GM19240 (cell line): Measurements from ENCODE around the gene IL32.

Experiments used
- DNase-seq: peaks from one replicate; pipeline ENCODE4 v3.0.0; 2011; ENCODE audit warnings: low spot score; ENCODE audit not compliant: insufficient read length

Gene IL32

GRCh38 chr16:3088925-3089716, 23.7 kb downstream of the IL32 start:
- DNase-seq, result no peak

GRCh38 chr16:3089717-3090592, 24.5 kb downstream of the IL32 start:
- DNase-seq, result no peak

- no peak for DNase-seq
Measured at GRCh38 chr16:3091551-3091950, 26.1 kb downstream of the IL32 start.

GRCh38 chr16:3092501-3092941, 27.1 kb downstream of the IL32 start:
- no peak for DNase-seq

- DNase-seq, result no peak
Measured at GRCh38 chr16:3094289-3095027, 29.0 kb downstream of the IL32 start.

GRCh38 chr16:3095869-3096268, 30.4 kb downstream of the IL32 start:
- DNase-seq, result peak; percentile 95

GRCh38 chr16:3096362-3096761, 30.9 kb downstream of the IL32 start:
- no peak for DNase-seq

- DNase-seq, result no peak
Measured at GRCh38 chr16:3097266-3097665, 31.8 kb downstream of the IL32 start.

GRCh38 chr16:3098459-3099394, 33.3 kb downstream of the IL32 start, which contains the start of gene ZSCAN10:
Gene ZSCAN10, minus strand, starts transcription at chr16:3099294. Its CDS starts 6,357 bp downstream, at chr16:3092937.
- DNase-seq, result no peak

- DNase-seq, result no peak
Measured at GRCh38 chr16:3099395-3099731, 33.9 kb downstream of the IL32 start.

- DNase-seq, result peak; percentile 88
Measured at GRCh38 chr16:3099732-3100499, 34.5 kb downstream of the IL32 start.

GRCh38 chr16:3101018-3101840, 35.8 kb downstream of the IL32 start:
- DNase-seq, result no peak

GRCh38 chr16:3101841-3102470, 36.5 kb downstream of the IL32 start:
- no peak for DNase-seq

GRCh38 chr16:3106205-3106928, 40.9 kb downstream of the IL32 start:
- peak; percentile 98 for DNase-seq

- DNase-seq, result no peak
Measured at GRCh38 chr16:3112058-3112880, 46.8 kb downstream of the IL32 start, which contains the start of gene ZNF205. Gene ZNF205, plus strand, starts transcription at chr16:3112586. Its CDS starts 845 bp downstream, at chr16:3113431.

GRCh38 chr16:3112881-3113574, 47.6 kb downstream of the IL32 start:
- no peak for DNase-seq
